RCC 7860 (cell line): ENCODE measurements around the gene AHNAK.

ENCODE experiments used
- DNase-seq: peaks from one replicate; pipeline ENCODE4 v3.0.0-alpha.2; 2015; ENCODE audit warnings: low spot score
- FAIRE-seq: peaks from 2 replicates; lab custom pipeline; 2012; peaks lifted over from hg19 to GRCh38; lab: Jason Lieb, UNC

AHNAK gene

DNA sequence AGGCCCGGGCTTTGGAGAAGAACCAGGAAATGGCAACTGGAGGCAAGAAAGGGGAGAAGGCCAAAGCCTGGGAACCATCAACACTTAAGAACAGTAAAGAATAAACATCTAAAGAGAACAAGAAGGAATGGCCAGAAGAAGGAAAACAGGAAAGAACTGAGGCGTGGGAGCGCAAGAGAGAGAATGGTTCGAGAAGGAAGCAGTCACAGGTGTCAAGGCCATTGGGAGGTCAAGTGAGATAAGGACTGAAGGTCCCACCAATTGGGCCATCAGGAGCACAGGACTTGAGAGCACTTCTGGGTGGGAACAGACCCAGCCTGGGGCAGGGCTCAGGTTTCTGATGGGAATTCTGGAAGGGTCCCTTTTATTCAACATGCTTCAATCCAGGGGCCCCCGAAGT lies 128.5 kb downstream of the AHNAK start:
- no peak for FAIRE-seq

GRCh38 chr11:62416596-62416995 lies 130.0 kb downstream of the AHNAK start:
- FAIRE-seq: no peak
- no peak for DNase-seq

More for the DNA sequence above, 128.5 kb downstream of the AHNAK start:
- DNase-seq: no peak

GRCh38 chr11:62413060-62413696 lies 133.4 kb downstream of the AHNAK start:
- no peak for FAIRE-seq

DNA sequence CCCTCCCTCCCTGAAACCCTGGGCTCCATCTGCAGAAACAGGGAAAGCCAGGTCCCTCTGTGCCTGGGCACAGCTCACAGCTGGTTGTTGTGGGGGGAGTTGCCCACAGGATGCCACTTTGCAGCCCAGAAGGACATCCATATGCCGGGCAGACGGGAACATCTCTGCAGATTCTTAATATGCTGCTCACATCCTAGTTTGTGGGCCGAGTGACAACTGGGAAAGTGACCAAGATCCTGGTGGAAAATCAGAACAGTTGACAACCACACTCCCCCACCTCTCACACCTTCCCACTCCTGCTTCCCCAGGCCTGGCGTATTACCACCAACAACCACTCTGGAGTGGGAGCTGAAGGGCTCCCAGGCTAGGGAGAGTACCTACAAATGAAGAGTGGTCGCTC lies 135.1 kb downstream of the AHNAK start:
- DNase-seq (no peak), FAIRE-seq (no peak)

More at GRCh38 chr11:62413060-62413696, 133.4 kb downstream of the AHNAK start:
- DNase-seq: no peak

GRCh38 chr11:62410972-62411371 lies 135.6 kb downstream of the AHNAK start:
- DNase-seq (no peak), FAIRE-seq (no peak)

DNA sequence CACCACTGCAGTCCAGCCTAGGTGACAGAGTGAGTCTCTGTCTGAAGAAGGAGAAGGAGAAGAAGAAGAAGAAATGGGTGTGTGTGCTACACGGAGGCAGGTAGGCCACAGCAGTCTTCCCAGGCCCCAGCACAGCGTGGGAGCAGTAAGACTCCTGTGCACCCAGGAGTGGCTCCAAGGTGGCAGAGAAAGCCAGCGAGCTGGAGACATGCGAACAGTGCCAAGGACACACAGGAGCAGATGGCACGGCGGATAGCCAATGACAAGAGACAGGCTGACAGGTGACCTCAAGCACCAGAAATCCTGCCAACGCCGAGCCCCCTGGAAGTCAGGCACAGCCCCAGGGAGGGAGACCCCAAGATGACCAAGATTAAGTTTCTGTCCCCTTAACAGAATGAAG lies 136.8 kb downstream of the AHNAK start:
- FAIRE-seq (no peak), DNase-seq (no peak)

DNA sequence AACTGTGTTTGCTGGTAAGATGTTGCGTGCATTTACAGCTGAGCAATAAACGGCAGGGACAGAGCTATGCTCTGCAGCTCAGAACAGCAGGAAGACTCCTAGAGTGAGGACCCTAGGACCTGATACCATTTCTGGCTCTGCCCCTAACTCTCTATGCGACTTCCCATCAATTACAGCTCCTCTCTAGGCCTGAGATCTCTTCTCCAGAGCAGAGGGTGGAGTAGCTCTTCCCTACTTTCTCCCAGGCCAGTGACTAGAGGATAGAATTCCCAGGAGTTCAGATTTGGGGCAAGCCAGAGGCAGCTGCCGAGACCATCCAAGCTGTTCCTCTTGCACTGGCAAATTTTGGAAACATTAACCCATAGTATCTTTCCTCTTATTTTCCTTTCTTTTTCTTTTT lies 140.6 kb downstream of the AHNAK start:
- DNase-seq: no peak
- FAIRE-seq: no peak

DNA sequence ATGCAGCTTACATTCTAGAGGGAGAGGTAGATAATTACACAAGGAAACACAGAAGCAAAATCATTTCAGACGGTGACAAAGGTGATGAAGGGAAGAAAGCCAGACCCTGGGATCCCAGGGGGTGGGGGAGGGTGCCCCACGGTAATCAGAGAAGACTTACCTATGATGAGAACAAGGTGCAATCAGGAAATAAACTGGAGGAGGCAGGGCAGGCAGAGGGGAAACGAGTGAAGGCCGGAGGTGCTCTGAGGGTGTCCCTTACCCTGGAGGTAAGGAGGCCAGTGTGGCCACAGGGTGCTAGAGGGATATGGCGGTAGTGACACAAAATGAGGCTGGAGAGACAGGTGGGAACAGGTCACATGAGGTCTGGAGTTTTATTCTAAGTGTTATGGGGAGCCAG lies 141.7 kb downstream of the AHNAK start:
- FAIRE-seq: no peak
- DNase-seq: no peak

GRCh38 chr11:62404435-62404834 lies 142.2 kb downstream of the AHNAK start:
- no peak for FAIRE-seq

DNA sequence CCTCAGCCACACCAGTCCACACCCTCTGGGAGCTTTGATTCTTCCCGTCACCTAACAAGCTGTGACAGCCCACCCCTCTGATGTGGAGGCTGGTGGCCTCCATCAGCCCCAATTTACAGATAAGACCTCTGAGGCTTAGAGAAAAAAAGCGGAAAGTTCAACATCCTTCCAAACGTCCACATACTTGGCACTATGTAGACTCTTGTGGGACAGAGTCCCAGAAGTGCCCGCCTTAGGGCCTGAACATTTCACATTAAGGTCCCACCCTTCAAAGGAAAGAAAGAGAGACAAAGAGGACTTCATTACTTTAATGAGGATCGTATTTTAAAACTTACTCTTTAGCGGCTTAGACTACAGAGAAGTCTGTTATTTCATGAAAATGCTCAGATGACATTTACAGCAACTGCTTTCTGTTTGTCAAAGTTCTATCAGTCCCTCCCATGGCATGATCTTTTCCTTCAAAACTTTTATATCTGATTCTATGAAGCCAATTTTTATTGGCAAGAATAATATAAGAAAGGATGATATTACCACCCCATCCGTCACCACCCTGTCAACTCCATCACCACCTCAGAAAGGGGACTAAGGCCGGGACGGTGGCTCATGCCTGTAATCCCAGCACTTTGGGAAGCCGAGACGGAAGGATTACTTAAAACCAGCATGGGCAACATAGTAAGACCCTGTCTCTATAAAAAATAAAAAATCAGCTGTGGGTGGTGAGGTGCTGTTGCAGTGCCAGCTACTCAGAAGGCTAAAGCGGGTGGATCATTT lies 143.5 kb downstream of the AHNAK start:
- no peak for FAIRE-seq
- DNase-seq: no peak

More at GRCh38 chr11:62404435-62404834, 142.2 kb downstream of the AHNAK start:
- no peak for DNase-seq

DNA sequence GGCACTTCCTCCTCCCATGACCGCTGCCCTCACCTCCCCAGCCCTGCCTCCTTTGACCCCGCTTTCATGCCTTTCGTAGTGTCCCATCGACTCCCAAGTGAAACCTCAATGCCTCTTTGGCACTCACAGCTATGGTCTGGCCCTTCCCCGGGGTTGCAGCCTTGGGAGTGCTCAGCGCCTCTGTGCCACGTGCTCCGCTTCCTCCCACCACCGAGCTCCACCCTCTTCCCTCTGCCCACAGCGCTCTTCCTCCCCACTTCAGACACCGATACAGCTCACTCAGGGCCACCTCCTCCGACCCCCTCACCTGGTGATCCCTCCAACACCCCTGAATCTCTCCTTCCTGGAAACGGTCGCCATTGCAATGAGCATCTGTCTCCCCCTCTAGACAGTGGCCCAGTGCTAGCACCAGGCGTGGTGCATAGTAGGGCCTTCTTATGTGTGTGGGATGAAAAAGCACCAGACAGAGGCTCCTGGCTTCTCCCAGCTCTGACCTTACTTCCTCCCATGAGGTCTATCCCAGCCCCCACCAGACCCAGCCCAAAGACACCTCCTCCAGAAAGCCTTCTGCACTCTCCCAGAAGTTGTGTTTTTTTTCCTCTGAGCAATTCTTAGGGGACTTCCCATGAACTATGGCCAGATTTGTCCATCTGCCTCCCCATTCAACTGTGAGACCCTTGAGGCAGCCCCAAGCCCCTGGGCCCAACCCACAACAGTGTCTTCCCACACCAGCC lies 144.2 kb downstream of the AHNAK start:
- no peak for DNase-seq
- FAIRE-seq: no peak

GRCh38 chr11:62401811-62402210 lies 144.8 kb downstream of the AHNAK start:
- DNase-seq: no peak
- no peak for FAIRE-seq

GRCh38 chr11:62401356-62401755 lies 145.2 kb downstream of the AHNAK start:
- FAIRE-seq (no peak), DNase-seq (no peak)

GRCh38 chr11:62400760-62401159 lies 145.8 kb downstream of the AHNAK start:
- no peak for FAIRE-seq
- DNase-seq: no peak

- FAIRE-seq (no peak), DNase-seq (no peak)
Observed at GRCh38 chr11:62400281-62400680, 146.3 kb downstream of the AHNAK start.

DNA sequence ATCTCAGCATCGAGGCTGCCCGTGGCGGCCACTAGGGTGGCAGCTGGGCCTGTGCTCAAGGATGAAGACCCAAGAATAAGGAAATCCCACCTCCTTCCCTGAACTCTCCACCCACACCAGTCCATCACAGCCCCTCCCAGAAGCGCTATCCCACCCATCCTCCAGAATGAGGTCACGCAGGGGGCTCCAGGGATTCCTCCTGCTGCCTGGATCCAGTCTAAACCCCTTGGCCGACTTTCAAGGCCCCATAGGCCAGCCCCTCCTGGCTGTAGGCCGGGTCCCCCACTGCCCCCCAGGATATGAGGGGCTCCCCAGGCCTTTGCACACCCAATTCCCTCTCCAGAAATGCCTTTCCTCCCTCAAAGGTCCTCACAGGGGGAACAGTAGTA lies 146.7 kb downstream of the AHNAK start:
- DNase-seq (no peak), FAIRE-seq (no peak)

GRCh38 chr11:62399172-62399877 lies 147.3 kb downstream of the AHNAK start:
- no peak for FAIRE-seq
- no peak for DNase-seq

DNA sequence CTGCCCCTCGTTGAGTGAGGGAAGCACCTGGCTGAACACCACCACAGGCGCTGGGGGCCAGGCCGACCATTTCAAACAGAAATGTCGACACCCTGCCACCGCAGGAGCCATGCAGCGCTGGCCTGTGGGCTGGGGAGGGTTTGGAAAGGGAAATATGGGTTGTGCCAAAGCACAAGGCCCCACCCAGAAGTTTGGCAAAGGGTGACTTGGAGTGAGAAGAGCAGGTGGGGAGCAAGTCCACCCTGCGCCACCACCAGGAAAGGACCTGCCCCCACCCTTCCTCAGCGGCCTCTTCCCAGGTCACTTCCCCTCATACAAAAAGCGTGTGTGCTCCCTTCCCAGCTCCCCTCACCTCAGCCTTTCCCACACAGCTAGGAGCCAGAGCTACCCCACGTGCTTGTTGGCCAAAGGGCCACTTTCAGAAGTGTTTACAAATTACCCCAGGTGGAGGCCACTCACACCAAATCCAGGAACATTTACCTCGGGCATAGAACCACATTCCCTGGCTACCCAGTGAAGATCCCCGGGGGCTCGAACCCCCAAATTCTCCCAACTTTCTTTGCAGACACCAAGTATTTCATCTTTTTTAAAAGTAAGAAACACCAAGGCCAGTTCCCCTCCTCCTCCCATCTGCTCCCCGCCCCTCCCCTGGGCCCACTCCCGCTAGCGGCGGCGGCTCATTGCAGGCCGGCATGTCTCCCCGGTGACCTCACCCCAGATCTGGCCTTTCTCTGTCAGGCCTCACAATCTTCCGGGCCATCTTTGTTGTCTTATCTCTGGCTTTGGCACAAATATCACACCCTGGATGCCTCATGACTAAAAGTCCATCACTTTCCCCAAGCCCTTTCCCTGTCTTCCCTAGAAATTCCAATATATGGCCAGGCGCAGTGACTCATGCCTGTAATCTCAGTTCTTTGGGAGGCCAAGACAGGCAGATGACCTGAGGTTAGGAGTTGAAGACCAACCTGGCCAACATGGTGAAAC lies 148.3 kb downstream of the AHNAK start:
- DNase-seq (peak; percentile 91), FAIRE-seq (peak; percentile 87)

DNA sequence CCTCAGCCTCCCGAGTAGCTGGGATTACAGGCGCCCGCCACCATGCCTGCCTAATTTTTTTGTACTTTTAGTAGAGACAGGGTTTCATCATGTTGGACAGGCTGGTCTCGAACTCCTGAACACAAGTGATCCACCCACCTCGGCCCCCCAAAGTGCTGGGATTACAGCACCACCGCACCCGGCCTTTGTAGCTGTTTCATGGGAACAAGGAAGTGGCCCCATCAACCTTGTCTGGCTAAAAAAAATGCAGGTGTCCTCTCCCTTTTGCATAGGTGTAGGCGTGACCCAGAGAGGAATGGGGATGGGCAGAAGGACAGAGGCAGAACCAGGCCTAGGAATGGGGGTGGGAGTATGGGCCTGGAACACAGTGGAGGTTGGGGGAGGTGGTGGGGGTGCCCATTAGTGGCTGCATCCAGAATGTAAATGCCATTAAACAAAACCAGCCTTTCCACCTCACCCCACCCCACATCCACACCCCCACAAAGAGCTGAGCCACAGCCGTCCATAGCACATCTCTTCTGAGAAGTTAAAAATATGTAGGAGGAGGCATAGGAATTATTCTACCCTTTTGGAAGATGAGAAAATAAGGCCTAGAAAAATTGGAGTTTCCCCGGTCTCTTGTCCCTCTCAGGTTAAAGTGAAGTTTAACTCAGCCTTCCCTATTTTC lies 150.6 kb downstream of the AHNAK start:
- no peak for DNase-seq

More for the DNA sequence above, 150.6 kb downstream of the AHNAK start:
- FAIRE-seq: no peak
